Ovary (tissue), 3 donors: Measurements from ENCODE around the gene RING1.

Experiments
- CTCF ChIP-seq, 3 donors: fragments of 450-650 bp in 2 of 3; fragments of 200-600 bp in 1 of 3; IDR thresholded peaks; one replicate each; pipeline versions ENCODE4 v1.5.1 to v1.8.0; 2016 to 2022; ENCODE audit warnings: antibody characterized with exemption in 3 of 3, mild to moderate bottlenecking in 1 of 3
- EP300 ChIP-seq: sonication (generic); formaldehyde crosslinking; IDR thresholded peaks from one replicate; pipeline ENCODE4 v1.6.1; 2017; ENCODE audit warnings: antibody characterized with exemption
- POLR2A ChIP-seq: fragments of 450-650 bp; IDR thresholded peaks from one replicate; pipeline ENCODE4 v1.6.1; 2017; ENCODE audit warnings: antibody characterized with exemption, mild to moderate bottlenecking, moderate library complexity
- donor health status: DM: no; HTN: no; CAD: no.

- TF ChIP-seq POLR2A, result no peak
- no peak for TF ChIP-seq CTCF (IDR thresholded peaks at IDR 0.05)
- TF ChIP-seq EP300, result no peak
Observed at GRCh38 chr6:33216117-33216649, 7.9 kb downstream of the RING1 start.
